Measurements from ENCODE around the gene RASL10A. TPM values are rescaled to one million over a fixed set of nuclear protein-coding genes. Genes with fewer than 3 reads are reported as not detected.

The RASL10A gene
- total RNA-seq, 1 donor from 2014 or later: not detected

DNA sequence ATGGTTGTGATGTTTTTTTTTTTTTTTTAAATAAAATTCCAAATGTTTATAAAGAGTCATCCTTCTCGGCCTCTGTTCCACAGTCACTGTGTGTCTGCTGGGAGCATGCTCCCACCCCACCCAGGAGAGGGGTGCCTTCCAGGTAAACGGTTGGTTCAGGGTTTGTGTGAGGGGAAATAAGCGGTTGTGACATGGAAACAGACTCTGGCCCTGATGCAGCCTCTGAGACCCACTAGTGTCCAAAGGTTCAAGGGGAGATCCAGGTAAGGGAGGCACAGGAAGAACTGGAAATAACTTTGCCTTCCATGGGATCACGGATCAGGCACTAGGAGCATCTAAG is 15.1 kb downstream of the RASL10A start:
- peaks cover 50% of the 10 kb centered on the region for H3K36me3 Mint-ChIP-seq (ENCODE audit: unreplicated experiment)

DNA sequence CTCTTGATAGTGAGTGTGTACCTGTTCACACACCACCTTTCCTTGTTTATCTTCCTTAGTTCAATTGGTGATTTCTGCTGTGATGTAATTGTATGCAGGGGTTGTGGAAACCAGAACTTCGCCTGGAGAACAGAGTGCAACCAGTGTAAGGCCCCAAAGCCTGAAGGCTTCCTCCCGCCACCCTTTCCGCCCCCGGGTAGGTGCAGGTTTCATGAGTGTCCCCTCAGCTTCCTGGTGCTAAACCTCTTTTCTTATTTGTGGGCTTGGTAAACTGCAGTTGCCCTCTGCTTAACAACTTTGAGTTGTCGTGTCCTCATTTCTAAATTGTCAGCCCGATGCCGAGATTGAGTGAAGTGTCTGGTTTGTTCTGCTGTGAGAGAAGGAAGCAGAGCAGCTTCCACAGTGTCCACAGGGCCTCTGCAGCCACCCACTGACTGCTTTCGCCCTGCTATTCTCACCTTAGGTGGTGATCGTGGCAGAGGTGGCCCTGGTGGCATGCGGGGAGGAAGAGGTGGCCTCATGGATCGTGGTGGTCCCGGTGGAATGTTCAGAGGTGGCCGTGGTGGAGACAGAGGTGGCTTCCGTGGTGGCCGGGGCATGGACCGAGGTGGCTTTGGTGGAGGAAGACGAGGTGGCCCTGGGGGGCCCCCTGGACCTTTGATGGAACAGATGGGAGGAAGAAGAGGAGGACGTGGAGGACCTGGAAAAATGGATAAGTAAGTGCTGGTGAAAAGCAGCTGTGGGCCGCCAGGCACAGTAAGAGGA is 16.2 kb downstream of the RASL10A start:
- Mint-ChIP-seq H3K9me3 (ENCODE audit: unreplicated experiment) (no peaks in the 10 kb centered on the region), H3K36me3 (ENCODE audit: unreplicated experiment) (peaks cover 57% of the 10 kb centered on the region), H3K27ac (ENCODE audit: unreplicated experiment) (no peak overlapping the region), H3K27me3 (ENCODE audit: unreplicated experiment) (no peaks in the 10 kb centered on the region), H3K4me3 (ENCODE audit: unreplicated experiment) (no peak overlapping the region), H3K4me1 (ENCODE audit: unreplicated experiment) (peaks cover 18% of the 10 kb centered on the region)
- peak; percentile 82 for DNase-seq (ENCODE audit: extremely low spot score, unreplicated experiment)
- TF ChIP-seq, protein P1, sequence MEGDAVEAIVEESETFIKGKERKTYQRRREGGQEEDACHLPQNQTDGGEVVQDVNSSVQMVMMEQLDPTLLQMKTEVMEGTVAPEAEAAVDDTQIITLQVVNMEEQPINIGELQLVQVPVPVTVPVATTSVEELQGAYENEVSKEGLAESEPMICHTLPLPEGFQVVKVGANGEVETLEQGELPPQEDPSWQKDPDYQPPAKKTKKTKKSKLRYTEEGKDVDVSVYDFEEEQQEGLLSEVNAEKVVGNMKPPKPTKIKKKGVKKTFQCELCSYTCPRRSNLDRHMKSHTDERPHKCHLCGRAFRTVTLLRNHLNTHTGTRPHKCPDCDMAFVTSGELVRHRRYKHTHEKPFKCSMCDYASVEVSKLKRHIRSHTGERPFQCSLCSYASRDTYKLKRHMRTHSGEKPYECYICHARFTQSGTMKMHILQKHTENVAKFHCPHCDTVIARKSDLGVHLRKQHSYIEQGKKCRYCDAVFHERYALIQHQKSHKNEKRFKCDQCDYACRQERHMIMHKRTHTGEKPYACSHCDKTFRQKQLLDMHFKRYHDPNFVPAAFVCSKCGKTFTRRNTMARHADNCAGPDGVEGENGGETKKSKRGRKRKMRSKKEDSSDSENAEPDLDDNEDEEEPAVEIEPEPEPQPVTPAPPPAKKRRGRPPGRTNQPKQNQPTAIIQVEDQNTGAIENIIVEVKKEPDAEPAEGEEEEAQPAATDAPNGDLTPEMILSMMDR (IDR thresholded peaks at IDR 0.05): no peak

More for the DNA sequence above, 15.1 kb downstream of the RASL10A start:
- no peaks in the 10 kb centered on the region for H3K27me3 Mint-ChIP-seq (ENCODE audit: unreplicated experiment)
- DNase-seq (ENCODE audit: extremely low spot score, unreplicated experiment): no peak
- peaks cover 23% of the 10 kb centered on the region for H3K4me1 Mint-ChIP-seq (ENCODE audit: unreplicated experiment)
- no peak overlapping the region for H3K27ac Mint-ChIP-seq (ENCODE audit: unreplicated experiment)
- no peaks in the 10 kb centered on the region for H3K9me3 Mint-ChIP-seq (ENCODE audit: unreplicated experiment)
- TF ChIP-seq, protein P1 (IDR thresholded peaks at IDR 0.05): no peak
- no peak overlapping the region for H3K4me3 Mint-ChIP-seq (ENCODE audit: unreplicated experiment)

DNA sequence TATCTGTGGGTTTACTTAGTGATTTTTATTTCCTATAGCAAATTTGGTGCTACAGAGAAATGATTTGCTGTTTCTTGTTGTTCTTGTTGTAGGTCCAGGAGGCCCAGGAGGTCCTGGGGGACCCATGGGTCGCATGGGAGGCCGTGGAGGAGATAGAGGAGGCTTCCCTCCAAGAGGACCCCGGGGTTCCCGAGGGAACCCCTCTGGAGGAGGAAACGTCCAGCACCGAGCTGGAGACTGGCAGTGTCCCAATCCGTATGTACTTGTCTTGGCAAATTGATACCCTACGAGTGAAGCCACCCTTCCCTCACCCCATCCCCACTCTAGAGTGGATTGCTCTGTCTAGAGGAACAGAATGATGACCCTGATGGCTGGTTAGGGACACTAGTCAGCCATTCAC is 16.9 kb downstream of the RASL10A start:
- no peak overlapping the region for H3K27ac Mint-ChIP-seq (ENCODE audit: unreplicated experiment)

DNA sequence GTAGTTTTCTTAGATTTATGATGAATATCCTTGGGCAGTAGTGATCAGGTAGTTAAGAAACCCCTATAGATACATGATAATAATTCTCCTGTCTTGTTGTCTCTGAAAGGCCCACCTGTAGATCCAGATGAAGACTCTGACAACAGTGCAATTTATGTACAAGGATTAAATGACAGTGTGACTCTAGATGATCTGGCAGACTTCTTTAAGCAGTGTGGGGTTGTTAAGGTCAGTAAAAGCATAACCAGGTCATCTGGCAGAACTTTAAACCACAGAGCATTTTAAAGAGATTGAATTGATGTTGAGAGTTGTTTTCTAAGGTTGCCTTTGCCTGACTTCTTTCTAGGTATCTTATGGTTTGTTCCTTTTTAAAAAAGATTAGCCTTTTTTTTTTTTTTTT is 23.1 kb downstream of the RASL10A start:
- H3K4me3 Mint-ChIP-seq (ENCODE audit: unreplicated experiment): no peak overlapping the region

More for the DNA sequence above, 16.9 kb downstream of the RASL10A start:
- Mint-ChIP-seq H3K4me1 (ENCODE audit: unreplicated experiment) (peaks cover 17% of the 10 kb centered on the region), H3K9me3 (ENCODE audit: unreplicated experiment) (no peaks in the 10 kb centered on the region), H3K27me3 (ENCODE audit: unreplicated experiment) (no peaks in the 10 kb centered on the region), H3K36me3 (ENCODE audit: unreplicated experiment) (peaks cover 62% of the 10 kb centered on the region), H3K4me3 (ENCODE audit: unreplicated experiment) (no peak overlapping the region)
- DNase-seq (ENCODE audit: extremely low spot score, unreplicated experiment): peak; percentile 75
- TF ChIP-seq, protein P1 (IDR thresholded peaks at IDR 0.05): no peak

DNA sequence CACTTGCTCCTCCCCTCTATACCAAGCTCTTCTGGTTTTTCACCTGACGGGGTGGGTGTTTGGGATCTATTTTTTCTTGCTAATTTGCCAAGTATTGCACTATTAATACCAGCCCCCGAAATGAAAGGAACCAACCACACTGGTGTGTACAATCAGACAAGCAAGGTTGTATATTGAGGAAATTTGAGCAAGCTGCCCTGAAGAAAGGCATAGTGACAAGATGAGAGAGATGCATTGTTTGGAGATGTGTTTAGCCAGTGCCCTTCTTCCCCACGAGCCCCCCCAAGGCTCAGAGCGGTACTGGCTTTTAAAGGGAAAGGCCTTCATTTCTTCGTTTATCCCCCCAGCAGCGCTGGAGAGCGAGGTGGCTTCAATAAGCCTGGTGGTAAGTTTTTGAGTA is 24.3 kb downstream of the RASL10A start:
- H3K27ac Mint-ChIP-seq (ENCODE audit: unreplicated experiment): no peak overlapping the region
- H3K36me3 Mint-ChIP-seq (ENCODE audit: unreplicated experiment): peaks cover 77% of the 10 kb centered on the region
- TF ChIP-seq, protein P1 (IDR thresholded peaks at IDR 0.05): no peak
- DNase-seq (ENCODE audit: extremely low spot score, unreplicated experiment): no peak
- H3K4me3 Mint-ChIP-seq (ENCODE audit: unreplicated experiment): no peak overlapping the region
- no peaks in the 10 kb centered on the region for H3K27me3 Mint-ChIP-seq (ENCODE audit: unreplicated experiment)
- no peaks in the 10 kb centered on the region for H3K9me3 Mint-ChIP-seq (ENCODE audit: unreplicated experiment)
- no peaks in the 10 kb centered on the region for H3K4me1 Mint-ChIP-seq (ENCODE audit: unreplicated experiment)

More for the DNA sequence above, 23.1 kb downstream of the RASL10A start:
- Mint-ChIP-seq H3K36me3 (ENCODE audit: unreplicated experiment) (peaks cover 78% of the 10 kb centered on the region), H3K4me1 (ENCODE audit: unreplicated experiment) (no peaks in the 10 kb centered on the region), H3K27me3 (ENCODE audit: unreplicated experiment) (no peaks in the 10 kb centered on the region), H3K9me3 (ENCODE audit: unreplicated experiment) (no peaks in the 10 kb centered on the region), H3K27ac (ENCODE audit: unreplicated experiment) (no peak overlapping the region)
- DNase-seq (ENCODE audit: extremely low spot score, unreplicated experiment): no peak
- TF ChIP-seq, protein P1 (IDR thresholded peaks at IDR 0.05): no peak

Data from osteocyte (in vitro differentiated cells).